Activated naive CD4-positive, alpha-beta T cell treated with anti-CD3 and anti-CD28 coated beads for 36 hours (primary cell): ENCODE data around the gene ANKRD44. TPM values are rescaled to one million over a fixed set of nuclear protein-coding genes. Genes with fewer than 3 reads are reported as not detected.

Experiments used
- CTCF ChIA-PET: fragments of 350-600 bp; sonication (Branson Sonifier 250); formaldehyde crosslinking; loops from one replicate; lab custom pipeline; 2021; ENCODE audit warnings: antibody characterized with exemption; lab: Charles Lee
- DNase-seq: peaks from one replicate; pipeline ENCODE4 v3.0.0-alpha.2; 2020
- H3K27ac Mint-ChIP-seq: one replicate; pipeline ENCODE4 v1.8.0; 2021; ENCODE audit warnings: mild to moderate bottlenecking, mixed read lengths
- H3K27me3 Mint-ChIP-seq: one replicate; pipeline ENCODE4 v1.8.0; 2021; ENCODE audit warnings: low read depth, mixed read lengths
- H3K36me3 Mint-ChIP-seq: one replicate; pipeline ENCODE4 v1.8.0; 2021; ENCODE audit warnings: low read depth, mixed read lengths
- H3K4me1 Mint-ChIP-seq: one replicate; pipeline ENCODE4 v1.8.0; 2021; ENCODE audit warnings: low read depth, mixed read lengths
- H3K4me3 Mint-ChIP-seq: one replicate; pipeline ENCODE4 v1.8.0; 2021; ENCODE audit warnings: mild to moderate bottlenecking, moderate library complexity, mixed read lengths
- H3K9me3 Mint-ChIP-seq: one replicate; pipeline ENCODE4 v1.8.0; 2021; ENCODE audit warnings: mixed read lengths
- intact Hi-C: fragments of 100-400 bp; cut with micrococcal nuclease; formaldehyde crosslinking; loops from one replicate; pipeline ENCODE4 v1.15.1; 2023
- total RNA-seq, 2 experiments: library from RNA; stranded (reverse); gene quantifications; one replicate each; pipeline ENCODE4 v1.2.3, GENCODE V29; 2021

ANKRD44 gene
- total RNA-seq, 2 experiments from 2014 or later, result 87.8 to 101 TPM

DNA sequence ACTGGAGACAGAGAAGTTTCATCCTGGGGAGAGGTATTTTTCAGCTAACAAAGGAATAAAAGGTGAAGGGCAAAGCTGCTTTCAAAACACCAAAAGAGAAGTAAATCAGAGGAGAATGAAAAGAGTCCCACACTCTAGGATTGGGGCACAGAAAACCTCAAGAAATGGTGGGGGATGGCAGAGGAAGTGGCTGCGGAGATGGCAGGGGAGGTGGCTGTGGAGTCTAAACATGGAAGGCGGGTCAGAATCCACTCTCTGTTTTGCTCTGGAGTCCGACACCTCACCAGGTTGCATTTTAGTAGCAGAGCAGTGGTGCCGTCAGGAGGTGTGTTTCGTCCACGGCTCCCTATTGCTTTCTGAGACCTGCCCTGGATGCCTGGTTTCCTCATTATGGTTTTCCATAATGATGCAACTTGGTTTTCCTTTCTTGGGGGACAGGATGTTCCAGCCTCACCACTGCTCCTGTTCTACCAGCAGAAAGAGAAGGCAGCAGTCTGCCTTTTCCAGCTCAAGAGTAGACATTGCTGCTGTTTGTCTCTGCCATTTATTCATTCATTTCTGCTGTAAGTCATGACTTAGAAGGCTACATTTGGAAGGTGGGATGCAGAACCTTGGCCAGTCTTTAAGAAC, 188.7 kb downstream of the ANKRD44 start:
- CTCF ChIA-PET, result interaction anchor here (0.8 to 3.6 kb wide), 5 partner anchors 8 to 214 kb away, joined by 3 to 21 read pairs (median 4); no protein-coding TSS in a partner anchor
- no peaks in the 10 kb centered on the region for H3K9me3 Mint-ChIP-seq
- peaks cover 41% of the 10 kb centered on the region for H3K4me1 Mint-ChIP-seq
- H3K36me3 Mint-ChIP-seq, result peaks cover 24% of the 10 kb centered on the region
- no peaks in the 10 kb centered on the region for H3K27me3 Mint-ChIP-seq
- intact Hi-C loops, result loop anchor here (2.0 kb wide), 1 partner anchor 27 kb away; no protein-coding TSS in a partner anchor
- H3K4me3 Mint-ChIP-seq, result no peak overlapping the region
- peak overlapping the region; percentile 32 for H3K27ac Mint-ChIP-seq
- DNase-seq, result peak; percentile 12

DNA sequence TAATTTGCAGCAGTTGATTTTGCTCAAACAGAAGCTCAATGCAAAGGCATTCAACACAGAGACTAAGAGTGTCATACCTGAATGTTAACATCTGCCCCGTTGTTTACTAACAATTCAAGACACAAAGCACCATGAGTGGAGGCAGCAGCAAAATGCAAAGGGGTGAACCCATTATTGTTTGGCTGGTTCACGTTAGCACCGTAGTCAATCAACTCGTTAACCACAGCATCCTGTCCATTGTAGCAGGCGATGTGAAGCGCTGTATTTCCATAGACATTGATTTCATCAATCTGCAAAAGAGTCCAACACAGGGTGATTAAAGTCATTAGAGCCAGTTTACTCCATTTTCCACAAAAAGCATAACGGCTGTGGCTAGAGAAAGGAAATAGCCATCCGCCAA, 189.3 kb downstream of the ANKRD44 start:
- peaks cover 47% of the 10 kb centered on the region for H3K4me1 Mint-ChIP-seq
- no peak overlapping the region for H3K4me3 Mint-ChIP-seq
- peak; percentile 14 for DNase-seq
- H3K27me3 Mint-ChIP-seq, result no peaks in the 10 kb centered on the region
- CTCF ChIA-PET, result interaction anchor here (0.8 to 3.6 kb wide), 9 partner anchors 8 to 257 kb away, joined by 3 to 21 read pairs (median 4); no protein-coding TSS in a partner anchor
- H3K36me3 Mint-ChIP-seq, result peaks cover 22% of the 10 kb centered on the region
- H3K27ac Mint-ChIP-seq, result peak overlapping the region; percentile 32
- intact Hi-C loops, result no loop called here
- H3K9me3 Mint-ChIP-seq, result no peaks in the 10 kb centered on the region

DNA sequence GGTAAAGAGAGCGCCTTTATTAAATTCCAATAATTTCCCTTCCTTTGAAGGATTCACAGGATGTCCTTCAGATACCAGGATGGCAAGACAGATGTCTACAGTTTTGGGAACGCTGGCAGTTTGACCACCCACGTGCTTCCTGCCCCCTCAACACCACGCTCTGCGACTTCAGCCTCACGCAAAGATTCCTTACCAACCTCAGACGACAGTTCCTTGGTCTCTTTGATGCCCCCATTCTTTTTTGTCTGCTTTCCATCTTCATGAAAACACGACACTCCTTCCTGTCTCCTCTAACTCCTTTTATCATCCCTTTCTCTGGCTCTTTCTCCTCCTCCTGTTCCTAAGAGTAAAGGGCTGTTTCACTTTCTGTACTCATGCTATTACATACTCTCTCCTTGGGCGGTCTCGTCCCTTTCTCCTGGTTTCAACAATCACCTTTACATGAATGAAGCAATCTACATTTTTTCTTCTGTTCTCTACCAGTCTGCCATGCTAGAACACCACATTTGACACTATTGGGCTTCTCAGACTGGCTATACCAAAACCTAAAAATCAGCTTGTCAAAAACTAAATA, 194.2 kb downstream of the ANKRD44 start:
- no peaks in the 10 kb centered on the region for H3K9me3 Mint-ChIP-seq
- H3K4me3 Mint-ChIP-seq, result peak overlapping the region; percentile 13
- H3K27me3 Mint-ChIP-seq, result no peaks in the 10 kb centered on the region
- CTCF ChIA-PET, result interaction anchor here (1.0 to 2.0 kb wide), 4 partner anchors 16 to 194 kb away, joined by 3 to 9 read pairs (median 4); partner anchors contain the start of gene ANKRD44
- intact Hi-C loops, result no loop called here
- DNase-seq, result no peak
- H3K27ac Mint-ChIP-seq, result peak overlapping the region; percentile 60
- H3K36me3 Mint-ChIP-seq, result peaks cover 11% of the 10 kb centered on the region
- peaks cover 31% of the 10 kb centered on the region for H3K4me1 Mint-ChIP-seq

DNA sequence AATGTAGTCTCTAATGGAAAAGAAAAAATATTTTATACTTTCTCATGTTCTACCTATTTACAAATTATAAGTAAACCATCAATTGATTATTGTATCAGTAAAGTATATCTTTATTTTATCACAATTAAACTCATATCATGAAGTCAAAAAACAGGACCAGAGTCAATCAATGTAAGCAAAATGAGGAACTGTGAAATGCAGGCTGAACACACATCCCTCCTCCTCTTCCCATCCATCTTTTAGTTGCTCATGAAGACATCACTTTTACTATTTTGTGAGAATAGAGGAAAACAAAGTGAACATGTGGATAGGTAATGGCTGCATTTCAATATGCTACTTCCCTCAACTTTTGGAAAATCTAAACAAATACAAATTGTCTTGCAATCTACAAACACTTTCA, 195.3 kb downstream of the ANKRD44 start:
- no peaks in the 10 kb centered on the region for H3K27me3 Mint-ChIP-seq
- peak overlapping the region; percentile 38 for H3K27ac Mint-ChIP-seq
- peaks cover 25% of the 10 kb centered on the region for H3K4me1 Mint-ChIP-seq
- peaks cover 9% of the 10 kb centered on the region for H3K36me3 Mint-ChIP-seq
- no peak overlapping the region for H3K4me3 Mint-ChIP-seq
- no peaks in the 10 kb centered on the region for H3K9me3 Mint-ChIP-seq
- CTCF ChIA-PET, result interaction anchor here (0.6 to 3.6 kb wide), 12 partner anchors 12 to 283 kb away, joined by 3 to 78 read pairs (median 4); no protein-coding TSS in a partner anchor
- DNase-seq, result no peak
- intact Hi-C loops, result no loop called here

DNA sequence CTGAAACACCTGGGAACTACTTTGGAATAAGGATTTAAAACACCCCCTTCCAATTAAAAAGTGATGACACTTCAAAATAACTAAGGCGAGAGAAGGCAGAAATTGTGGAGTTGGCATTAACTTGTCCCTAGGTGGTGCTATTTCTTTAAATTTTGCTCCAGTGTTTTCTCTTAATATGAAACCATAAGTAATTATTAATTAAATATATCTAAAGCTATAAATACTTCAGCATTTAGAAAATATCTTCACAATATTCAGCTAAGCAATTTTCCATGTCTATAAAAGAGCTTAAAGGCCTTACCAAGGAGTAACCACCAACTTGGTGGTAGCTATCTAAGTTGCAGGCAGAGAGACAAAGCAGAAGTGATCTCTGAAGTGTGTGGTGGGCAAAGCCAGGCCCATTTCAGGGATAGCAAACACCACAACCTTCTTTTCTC, 197.3 kb downstream of the ANKRD44 start:
- no peak for DNase-seq
- intact Hi-C loops, result loop anchor here (1.0 to 5.0 kb wide), 7 partner anchors 55 to 664 kb away; no protein-coding TSS in a partner anchor
- Mint-ChIP-seq H3K27me3 (no peaks in the 10 kb centered on the region), H3K27ac (peak overlapping the region; percentile 28), H3K4me3 (no peak overlapping the region), H3K9me3 (no peaks in the 10 kb centered on the region), H3K36me3 (peaks cover 13% of the 10 kb centered on the region), H3K4me1 (peaks cover 22% of the 10 kb centered on the region)
- CTCF ChIA-PET, result interaction anchor here (0.6 to 3.6 kb wide), 63 partner anchors 9 to 693 kb away, joined by 3 to 78 read pairs (median 5); partner anchors contain the start of gene ANKRD44

DNA sequence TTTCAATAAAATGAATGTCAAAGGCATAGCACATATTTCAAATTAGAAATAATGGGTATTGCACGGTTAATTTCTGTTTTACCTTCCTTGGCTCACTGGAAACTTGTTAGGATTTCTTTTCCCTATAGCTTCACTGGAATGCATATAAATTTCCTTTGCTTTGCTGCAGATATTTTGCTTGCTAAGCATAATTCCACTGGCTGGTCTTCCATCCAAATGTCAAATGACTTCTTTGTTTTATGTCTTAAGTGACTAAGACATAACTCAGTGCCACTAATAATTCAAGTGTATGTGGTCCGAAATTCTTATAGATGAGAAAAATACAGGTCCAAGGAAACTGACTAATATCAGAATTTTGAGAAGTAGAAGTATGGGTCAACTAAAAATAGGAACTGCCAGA, 201.3 kb downstream of the ANKRD44 start:
- no peaks in the 10 kb centered on the region for H3K27me3 Mint-ChIP-seq
- peaks cover 6% of the 10 kb centered on the region for H3K4me1 Mint-ChIP-seq
- intact Hi-C loops, result no loop called here
- H3K27ac Mint-ChIP-seq, result no peak overlapping the region
- H3K4me3 Mint-ChIP-seq, result no peak overlapping the region
- no peak for DNase-seq
- H3K36me3 Mint-ChIP-seq, result peaks cover 17% of the 10 kb centered on the region
- H3K9me3 Mint-ChIP-seq, result no peaks in the 10 kb centered on the region
- CTCF ChIA-PET, result interaction anchor here (1.0 to 2.1 kb wide), 3 partner anchors 11 to 234 kb away, joined by 3 to 5 read pairs (median 4); no protein-coding TSS in a partner anchor

DNA sequence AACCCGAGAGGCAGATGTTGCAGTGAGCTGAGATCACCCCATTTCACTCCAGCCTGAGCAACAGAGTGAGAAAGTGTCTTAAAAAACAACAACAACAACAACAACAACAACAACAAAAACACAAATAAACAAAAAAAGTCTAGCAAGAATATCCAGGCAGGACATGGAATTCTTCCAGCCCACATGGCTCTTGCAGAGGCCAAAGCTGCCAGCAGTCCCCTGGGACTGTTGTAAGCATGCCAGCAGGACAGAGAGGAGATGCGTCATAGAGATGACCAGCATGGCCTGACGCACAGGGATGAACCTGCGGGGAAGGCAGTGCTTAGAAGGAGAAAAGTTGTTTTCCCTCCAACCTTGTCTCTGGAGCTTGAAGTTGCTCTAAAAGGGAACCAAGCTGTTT, 201.8 kb downstream of the ANKRD44 start:
- Mint-ChIP-seq H3K27ac (no peak overlapping the region), H3K9me3 (no peaks in the 10 kb centered on the region), H3K4me3 (no peak overlapping the region), H3K4me1 (peaks cover 6% of the 10 kb centered on the region), H3K36me3 (peaks cover 17% of the 10 kb centered on the region), H3K27me3 (no peaks in the 10 kb centered on the region)
- intact Hi-C loops, result no loop called here
- CTCF ChIA-PET, result interaction anchor here (1.0 kb wide), 1 partner anchor 12 kb away, joined by 4 read pairs; no protein-coding TSS in a partner anchor
- DNase-seq, result no peak

DNA sequence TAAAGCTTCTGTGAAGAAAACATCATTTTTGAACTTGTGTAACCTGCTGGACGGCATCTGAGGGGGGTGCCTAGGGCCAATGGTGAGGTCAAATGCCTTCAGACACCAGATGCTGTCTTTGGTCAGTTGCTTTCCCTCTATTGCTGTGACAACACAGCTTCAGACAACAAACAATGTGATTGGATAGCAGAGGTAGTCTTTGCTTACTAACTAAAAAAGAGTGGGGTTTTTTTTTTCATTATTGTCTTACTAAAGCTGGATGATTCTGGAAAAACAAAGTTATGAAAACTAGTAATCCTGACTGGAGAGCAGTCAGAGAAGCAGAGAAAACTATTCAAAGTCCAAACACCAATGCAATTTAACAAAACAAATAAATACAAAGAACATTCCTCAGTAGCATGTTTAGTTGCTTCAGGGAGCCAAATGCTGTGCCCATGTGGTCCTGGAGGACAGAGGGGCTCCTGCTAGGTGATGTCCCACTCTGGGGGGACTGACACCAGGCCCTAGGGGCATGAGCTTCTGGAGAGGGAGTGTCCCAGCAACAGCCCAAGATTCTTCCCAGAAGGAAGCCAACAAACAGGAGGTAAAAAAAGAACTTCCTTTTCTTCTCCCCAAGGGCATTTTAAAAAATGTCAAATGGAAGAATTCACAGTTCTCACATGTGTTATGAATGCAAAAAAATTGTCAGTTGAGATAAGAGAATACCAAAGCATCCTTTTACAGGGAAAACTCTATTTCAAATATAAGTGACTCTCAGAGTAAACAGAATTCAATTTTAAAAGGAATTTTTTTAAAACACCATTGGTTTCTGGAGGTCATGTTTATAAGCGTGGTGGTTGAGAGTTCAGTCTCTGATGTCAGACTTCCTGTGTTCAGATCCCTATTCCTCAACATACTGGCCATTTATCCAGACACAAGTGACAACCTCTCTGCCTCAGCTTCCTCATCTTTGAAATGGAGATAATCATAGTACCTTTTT, 203.0 kb downstream of the ANKRD44 start:
- Mint-ChIP-seq H3K36me3 (peaks cover 17% of the 10 kb centered on the region), H3K4me1 (peaks cover 2% of the 10 kb centered on the region), H3K9me3 (no peaks in the 10 kb centered on the region), H3K4me3 (no peak overlapping the region), H3K27me3 (no peaks in the 10 kb centered on the region), H3K27ac (peak overlapping the region; percentile 66)
- no peak for DNase-seq
- intact Hi-C loops, result no loop called here
- CTCF ChIA-PET, result interaction anchor here (0.5 to 1.0 kb wide), 2 partner anchors 13 to 272 kb away, joined by 3 to 4 read pairs; no protein-coding TSS in a partner anchor

DNA sequence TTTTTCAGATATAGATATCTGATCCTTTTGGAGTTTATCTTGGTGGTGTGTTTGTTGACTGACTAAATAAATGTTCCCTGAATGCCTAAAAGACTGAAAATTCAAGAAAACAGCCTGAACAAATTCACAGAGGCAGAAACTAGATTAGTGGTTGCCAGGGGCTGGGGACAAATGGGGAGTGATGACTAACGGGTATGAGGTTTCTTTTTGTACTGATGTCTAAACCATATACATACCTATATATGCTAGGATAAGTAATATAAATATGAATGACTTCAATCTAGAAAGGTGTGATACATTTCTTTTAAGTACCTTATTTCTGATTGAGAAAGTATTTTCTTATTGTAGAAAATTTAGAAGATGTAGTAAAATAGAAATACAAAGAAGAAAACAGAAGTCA, 207.2 kb downstream of the ANKRD44 start:
- CTCF ChIA-PET, result no interaction called here
- no peak overlapping the region for H3K27ac Mint-ChIP-seq
- intact Hi-C loops, result no loop called here

DNA sequence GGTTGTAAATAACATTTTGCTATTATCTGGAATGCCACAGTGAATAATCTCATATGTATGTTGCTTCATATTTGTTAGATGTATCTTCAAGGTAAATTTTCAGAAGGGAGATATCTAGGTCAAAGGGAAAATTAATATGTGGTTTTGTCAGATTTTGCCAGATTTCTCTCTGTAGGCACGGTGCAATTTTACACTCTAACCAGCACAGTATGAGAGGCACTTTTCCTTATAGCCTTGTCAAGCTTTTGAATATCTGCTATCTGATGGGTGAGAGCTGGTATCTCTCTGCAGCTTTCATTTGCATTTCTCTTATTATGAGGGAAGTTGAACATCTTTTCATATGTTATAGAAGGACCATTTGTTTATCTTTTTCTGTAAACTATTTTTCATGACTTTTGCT, 208.3 kb downstream of the ANKRD44 start:
- CTCF ChIA-PET, result interaction anchor here (0.9 kb wide), 2 partner anchors 11 to 202 kb away, joined by 3 read pairs; no protein-coding TSS in a partner anchor
- H3K36me3 Mint-ChIP-seq, result peaks cover 29% of the 10 kb centered on the region
- no peak overlapping the region for H3K27ac Mint-ChIP-seq
- H3K4me3 Mint-ChIP-seq, result no peak overlapping the region
- intact Hi-C loops, result no loop called here
- H3K9me3 Mint-ChIP-seq, result no peaks in the 10 kb centered on the region
- DNase-seq, result no peak
- no peaks in the 10 kb centered on the region for H3K27me3 Mint-ChIP-seq
- H3K4me1 Mint-ChIP-seq, result peaks cover 6% of the 10 kb centered on the region

More for the DNA sequence above, 207.2 kb downstream of the ANKRD44 start:
- no peak for DNase-seq
- peaks cover 7% of the 10 kb centered on the region for H3K4me1 Mint-ChIP-seq
- H3K27me3 Mint-ChIP-seq, result no peaks in the 10 kb centered on the region
- no peaks in the 10 kb centered on the region for H3K9me3 Mint-ChIP-seq
- peaks cover 24% of the 10 kb centered on the region for H3K36me3 Mint-ChIP-seq
- H3K4me3 Mint-ChIP-seq, result no peak overlapping the region

DNA sequence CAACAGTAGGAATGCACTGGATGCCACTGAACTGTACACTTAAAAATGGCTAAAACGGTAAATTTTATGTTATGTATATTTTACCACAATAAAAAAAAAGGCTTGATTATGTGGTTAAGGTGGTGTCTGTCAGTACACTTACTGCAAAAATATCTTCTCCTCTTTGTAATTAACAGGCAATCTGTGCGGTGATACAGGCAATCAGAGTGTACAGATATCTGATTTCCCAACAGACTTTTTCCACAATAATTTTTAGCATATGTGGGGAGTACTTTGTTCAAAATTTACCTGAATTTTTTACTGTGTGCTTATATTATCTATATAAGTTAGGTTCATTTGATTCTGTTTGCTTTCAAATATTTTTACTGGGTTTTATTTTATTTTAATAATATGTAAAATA, 209.1 kb downstream of the ANKRD44 start:
- no peak for DNase-seq
- Mint-ChIP-seq H3K9me3 (no peaks in the 10 kb centered on the region), H3K4me3 (no peak overlapping the region), H3K27me3 (no peaks in the 10 kb centered on the region), H3K36me3 (peaks cover 31% of the 10 kb centered on the region), H3K27ac (no peak overlapping the region), H3K4me1 (peaks cover 5% of the 10 kb centered on the region)
- CTCF ChIA-PET, result no interaction called here
- intact Hi-C loops, result no loop called here
